Measurements from ENCODE around the gene ZFYVE28.

DNA sequence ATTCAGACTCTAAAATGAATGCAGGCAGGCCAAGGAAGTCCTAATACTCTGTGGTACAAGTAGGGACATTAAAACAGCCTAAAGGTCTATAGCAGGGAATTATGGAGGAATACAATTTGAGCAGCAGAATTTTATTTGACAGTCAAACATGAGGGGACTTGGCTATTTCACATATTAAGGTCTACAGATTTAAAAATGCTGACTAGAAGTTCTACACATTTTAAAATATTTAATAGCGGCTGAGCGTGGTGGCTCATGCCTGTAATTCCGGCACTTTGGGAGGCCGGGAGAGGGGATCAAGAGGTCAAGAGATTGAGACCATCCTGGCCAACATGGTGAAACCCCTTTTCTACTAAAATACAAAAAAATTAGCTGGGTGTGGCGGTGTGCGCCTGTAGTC lies 187.4 kb downstream of the ZFYVE28 start:
- no peak for TF ChIP-seq POLR2A (IDR thresholded peaks at IDR 0.05)
- TF ChIP-seq, protein P1, sequence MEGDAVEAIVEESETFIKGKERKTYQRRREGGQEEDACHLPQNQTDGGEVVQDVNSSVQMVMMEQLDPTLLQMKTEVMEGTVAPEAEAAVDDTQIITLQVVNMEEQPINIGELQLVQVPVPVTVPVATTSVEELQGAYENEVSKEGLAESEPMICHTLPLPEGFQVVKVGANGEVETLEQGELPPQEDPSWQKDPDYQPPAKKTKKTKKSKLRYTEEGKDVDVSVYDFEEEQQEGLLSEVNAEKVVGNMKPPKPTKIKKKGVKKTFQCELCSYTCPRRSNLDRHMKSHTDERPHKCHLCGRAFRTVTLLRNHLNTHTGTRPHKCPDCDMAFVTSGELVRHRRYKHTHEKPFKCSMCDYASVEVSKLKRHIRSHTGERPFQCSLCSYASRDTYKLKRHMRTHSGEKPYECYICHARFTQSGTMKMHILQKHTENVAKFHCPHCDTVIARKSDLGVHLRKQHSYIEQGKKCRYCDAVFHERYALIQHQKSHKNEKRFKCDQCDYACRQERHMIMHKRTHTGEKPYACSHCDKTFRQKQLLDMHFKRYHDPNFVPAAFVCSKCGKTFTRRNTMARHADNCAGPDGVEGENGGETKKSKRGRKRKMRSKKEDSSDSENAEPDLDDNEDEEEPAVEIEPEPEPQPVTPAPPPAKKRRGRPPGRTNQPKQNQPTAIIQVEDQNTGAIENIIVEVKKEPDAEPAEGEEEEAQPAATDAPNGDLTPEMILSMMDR (IDR thresholded peaks at IDR 0.05), result no peak
- no peak for TF ChIP-seq EP300 (IDR thresholded peaks at IDR 0.05)

Measured in stomach (tissue), 4 donors.